Erythroblast (primary cell): Measurements from ENCODE around the gene IQCM.

Source experiments
- GATA1 ChIP-seq: IDR thresholded peaks from 2 replicates; pipeline ENCODE4 v1.6.1; 2011; ENCODE audit warnings: low read depth, mild to moderate bottlenecking, control low read depth, low read length, moderate library complexity
- POLR2A ChIP-seq: IDR thresholded peaks from 2 replicates; pipeline ENCODE4 v1.6.1; 2011; ENCODE audit warnings: mild to moderate bottlenecking, low read length

GRCh38 chr4:149513081-149513480 lies 302.6 kb downstream of the IQCM start:
- TF ChIP-seq POLR2A (no peak), GATA1 (no peak)
